Measurements from ENCODE around the gene REXO4.

REXO4 gene

DNA sequence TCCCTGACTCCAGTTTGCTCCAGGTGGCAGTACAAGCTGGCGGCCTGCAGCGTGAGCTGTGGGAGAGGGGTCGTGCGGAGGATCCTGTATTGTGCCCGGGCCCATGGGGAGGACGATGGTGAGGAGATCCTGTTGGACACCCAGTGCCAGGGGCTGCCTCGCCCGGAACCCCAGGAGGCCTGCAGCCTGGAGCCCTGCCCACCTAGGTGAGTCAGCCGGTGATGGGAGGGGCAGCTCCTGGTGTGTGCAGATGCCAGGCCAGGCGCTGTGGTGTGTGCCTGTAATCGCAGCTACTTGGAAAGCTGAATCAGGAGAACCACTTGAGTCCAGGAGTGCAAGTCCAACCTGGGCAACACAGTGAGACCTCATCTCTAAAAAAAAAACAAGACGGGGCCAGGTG is 31.9 kb upstream of the REXO4 start:
- H3K4me3 ChIP-seq (ENCODE audit: low read depth, low read length), result no peak overlapping the region
- TF ChIP-seq, protein P1, sequence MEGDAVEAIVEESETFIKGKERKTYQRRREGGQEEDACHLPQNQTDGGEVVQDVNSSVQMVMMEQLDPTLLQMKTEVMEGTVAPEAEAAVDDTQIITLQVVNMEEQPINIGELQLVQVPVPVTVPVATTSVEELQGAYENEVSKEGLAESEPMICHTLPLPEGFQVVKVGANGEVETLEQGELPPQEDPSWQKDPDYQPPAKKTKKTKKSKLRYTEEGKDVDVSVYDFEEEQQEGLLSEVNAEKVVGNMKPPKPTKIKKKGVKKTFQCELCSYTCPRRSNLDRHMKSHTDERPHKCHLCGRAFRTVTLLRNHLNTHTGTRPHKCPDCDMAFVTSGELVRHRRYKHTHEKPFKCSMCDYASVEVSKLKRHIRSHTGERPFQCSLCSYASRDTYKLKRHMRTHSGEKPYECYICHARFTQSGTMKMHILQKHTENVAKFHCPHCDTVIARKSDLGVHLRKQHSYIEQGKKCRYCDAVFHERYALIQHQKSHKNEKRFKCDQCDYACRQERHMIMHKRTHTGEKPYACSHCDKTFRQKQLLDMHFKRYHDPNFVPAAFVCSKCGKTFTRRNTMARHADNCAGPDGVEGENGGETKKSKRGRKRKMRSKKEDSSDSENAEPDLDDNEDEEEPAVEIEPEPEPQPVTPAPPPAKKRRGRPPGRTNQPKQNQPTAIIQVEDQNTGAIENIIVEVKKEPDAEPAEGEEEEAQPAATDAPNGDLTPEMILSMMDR (IDR thresholded peaks at IDR 0.05; ENCODE audit: borderline replicate concordance, insufficient read depth, low read depth, low read length), result no peak

DNA sequence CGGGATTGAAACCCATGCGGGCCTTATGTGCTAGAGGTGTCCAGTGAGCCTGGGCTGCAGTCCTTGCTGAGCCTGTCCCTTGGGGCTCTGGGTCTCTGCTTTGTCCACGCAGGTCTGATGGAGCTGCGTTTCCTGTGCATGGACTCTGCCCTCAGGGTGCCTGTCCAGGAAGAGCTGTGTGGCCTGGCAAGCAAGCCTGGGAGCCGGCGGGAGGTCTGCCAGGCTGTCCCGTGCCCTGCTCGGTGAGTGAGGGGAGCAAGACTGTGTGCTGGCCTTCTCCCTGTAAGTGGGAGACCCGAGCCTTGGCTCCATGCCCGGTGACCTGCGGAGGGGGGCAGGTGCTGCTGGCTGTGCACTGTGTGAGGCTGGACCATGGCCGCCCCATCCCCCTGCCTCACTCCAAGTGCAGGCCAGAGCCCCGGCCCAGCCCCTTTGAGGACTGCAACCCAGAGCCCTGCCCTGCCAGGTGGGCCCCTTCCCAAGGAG is 30.7 kb upstream of the REXO4 start:
- TF ChIP-seq, protein P1 (IDR thresholded peaks at IDR 0.05; ENCODE audit: borderline replicate concordance, insufficient read depth, low read depth, low read length), result no peak

DNA sequence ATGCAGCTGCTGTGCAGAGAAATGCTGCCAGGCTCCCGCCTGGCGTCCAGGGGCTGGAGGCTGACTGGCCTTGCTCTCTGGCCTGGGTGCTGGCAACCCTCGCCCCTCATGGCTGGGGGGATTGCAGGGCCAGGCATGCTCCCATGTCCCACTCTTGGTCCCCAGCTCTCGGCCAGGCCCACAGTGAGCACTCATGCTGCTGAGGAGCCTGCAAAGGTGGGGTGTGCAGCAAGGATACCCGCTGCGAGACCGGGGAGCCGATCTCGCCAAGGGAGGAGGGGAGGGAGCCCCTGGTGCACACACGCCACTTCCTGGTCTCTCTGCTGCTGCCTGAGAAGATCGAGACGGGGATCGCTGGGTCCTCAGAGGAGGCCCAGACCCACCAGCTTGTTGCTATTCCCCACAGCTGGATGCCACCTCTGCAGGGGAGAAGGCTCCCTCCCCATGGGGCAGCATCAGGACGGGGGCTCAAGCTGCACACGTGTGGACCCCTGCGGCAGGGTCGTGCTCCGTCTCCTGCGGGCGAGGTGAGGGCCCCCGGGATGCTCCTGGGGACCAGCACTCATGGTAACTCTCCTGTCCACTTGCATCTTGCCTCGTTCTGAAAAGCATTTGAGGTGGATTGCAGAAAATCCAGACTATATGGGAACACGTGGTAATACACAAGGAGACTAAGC is 27.6 kb upstream of the REXO4 start:
- H3K4me3 ChIP-seq (ENCODE audit: low read depth, low read length), result no peak overlapping the region
- TF ChIP-seq, protein P1 (IDR thresholded peaks at IDR 0.05; ENCODE audit: borderline replicate concordance, insufficient read depth, low read depth, low read length), result no peak

More for the DNA sequence above, 30.7 kb upstream of the REXO4 start:
- H3K4me3 ChIP-seq (ENCODE audit: low read depth, low read length), result no peak overlapping the region

DNA sequence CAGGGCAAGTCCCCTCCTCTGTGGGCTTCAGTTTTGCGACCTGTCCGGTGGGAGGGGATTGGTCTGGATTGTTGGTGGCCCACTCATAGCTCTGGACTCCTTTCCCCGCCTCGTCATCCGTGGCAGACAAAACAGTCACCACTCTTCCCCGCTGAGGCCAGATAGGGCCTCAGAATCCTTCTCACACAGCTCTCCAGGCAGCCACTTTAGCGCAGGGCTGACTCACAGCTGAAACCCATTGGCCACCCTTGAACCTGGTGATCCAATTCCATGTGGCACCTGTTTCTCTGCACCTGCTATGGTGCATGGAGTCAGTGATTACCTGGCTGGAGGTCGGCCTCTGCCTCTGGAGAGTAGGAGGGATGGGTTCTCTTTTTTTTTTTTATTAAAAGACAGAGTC is 26.2 kb upstream of the REXO4 start:
- H3K4me3 ChIP-seq (ENCODE audit: low read depth, low read length), result no peak overlapping the region
- TF ChIP-seq, protein P1 (IDR thresholded peaks at IDR 0.05; ENCODE audit: borderline replicate concordance, insufficient read depth, low read depth, low read length), result no peak

DNA sequence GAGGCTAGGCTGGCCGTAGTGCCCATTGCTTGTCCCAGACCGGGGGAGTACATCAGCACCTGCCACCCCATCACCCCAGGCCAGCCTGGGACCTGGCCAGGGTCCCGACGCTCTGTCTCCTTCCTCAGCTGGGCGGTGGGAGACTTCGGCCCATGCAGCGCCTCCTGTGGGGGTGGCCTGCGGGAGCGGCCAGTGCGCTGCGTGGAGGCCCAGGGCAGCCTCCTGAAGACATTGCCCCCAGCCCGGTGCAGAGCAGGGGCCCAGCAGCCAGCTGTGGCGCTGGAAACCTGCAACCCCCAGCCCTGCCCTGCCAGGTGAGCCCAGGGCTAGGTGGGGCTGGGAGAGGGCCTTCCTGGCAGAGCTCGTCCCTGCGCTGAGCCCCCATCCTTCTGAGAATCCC is 25.4 kb upstream of the REXO4 start:
- TF ChIP-seq, protein P1 (IDR thresholded peaks at IDR 0.05; ENCODE audit: borderline replicate concordance, insufficient read depth, low read depth, low read length), result no peak
- H3K4me3 ChIP-seq (ENCODE audit: low read depth, low read length), result no peak overlapping the region

DNA sequence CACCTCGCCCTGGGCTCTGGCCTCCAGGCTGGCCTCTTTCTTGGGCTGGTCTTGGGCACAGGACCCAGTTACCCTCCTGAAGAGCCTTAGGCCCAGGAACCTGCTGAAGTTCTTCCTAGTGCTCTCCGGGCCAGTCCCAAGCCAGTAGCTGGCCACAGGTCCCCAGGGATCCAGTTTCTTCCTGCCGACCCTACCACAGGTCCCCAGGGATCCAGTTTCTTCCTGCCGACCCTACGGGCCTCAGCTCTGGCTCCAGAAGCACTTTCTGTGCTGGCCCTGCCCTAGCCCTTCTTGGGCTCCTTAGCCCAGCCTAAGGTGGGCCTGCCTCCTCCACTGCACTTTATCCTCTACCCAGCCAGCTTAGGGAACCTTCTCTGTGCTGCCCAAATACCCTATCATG is 23.8 kb upstream of the REXO4 start:
- H3K4me3 ChIP-seq (ENCODE audit: low read depth, low read length), result no peak overlapping the region
- TF ChIP-seq, protein P1 (IDR thresholded peaks at IDR 0.05; ENCODE audit: borderline replicate concordance, insufficient read depth, low read depth, low read length), result no peak

DNA sequence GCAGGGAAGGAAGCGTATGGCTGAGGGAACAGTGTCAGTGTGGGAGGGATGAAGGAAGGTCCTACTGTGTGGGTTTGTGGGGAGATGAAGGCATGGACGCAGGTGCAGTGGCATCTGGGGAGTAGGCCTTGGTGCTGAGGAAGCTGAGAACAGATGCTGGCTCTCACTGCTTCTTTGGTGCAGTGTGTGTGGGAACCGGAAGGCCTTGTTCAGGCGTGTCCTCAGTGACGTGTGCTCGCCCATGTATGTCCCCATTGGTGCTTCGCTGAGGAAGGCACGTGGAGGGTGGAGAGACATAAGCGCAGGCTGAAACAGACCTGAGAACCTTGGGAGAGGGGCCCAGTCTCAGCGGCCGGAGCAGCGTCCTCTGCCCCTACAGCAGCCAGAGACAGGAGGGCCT is 23.1 kb upstream of the REXO4 start:
- H3K4me3 ChIP-seq (ENCODE audit: low read depth, low read length), result no peak overlapping the region
- TF ChIP-seq, protein P1 (IDR thresholded peaks at IDR 0.05; ENCODE audit: borderline replicate concordance, insufficient read depth, low read depth, low read length), result no peak

All from GM12875 (cell line).